Measurements from ENCODE around the gene U2AF1L4. TPM values are rescaled to one million over a fixed set of nuclear protein-coding genes. Genes with fewer than 3 reads are reported as not detected.

U2AF1L4 gene
- total and polyA plus RNA-seq, 10 of the 15 experiments (the other 5 are each of a cell fraction or from before 2014, with no cell fraction given): 7.9 to 21.6 (median 15.1) TPM

DNA sequence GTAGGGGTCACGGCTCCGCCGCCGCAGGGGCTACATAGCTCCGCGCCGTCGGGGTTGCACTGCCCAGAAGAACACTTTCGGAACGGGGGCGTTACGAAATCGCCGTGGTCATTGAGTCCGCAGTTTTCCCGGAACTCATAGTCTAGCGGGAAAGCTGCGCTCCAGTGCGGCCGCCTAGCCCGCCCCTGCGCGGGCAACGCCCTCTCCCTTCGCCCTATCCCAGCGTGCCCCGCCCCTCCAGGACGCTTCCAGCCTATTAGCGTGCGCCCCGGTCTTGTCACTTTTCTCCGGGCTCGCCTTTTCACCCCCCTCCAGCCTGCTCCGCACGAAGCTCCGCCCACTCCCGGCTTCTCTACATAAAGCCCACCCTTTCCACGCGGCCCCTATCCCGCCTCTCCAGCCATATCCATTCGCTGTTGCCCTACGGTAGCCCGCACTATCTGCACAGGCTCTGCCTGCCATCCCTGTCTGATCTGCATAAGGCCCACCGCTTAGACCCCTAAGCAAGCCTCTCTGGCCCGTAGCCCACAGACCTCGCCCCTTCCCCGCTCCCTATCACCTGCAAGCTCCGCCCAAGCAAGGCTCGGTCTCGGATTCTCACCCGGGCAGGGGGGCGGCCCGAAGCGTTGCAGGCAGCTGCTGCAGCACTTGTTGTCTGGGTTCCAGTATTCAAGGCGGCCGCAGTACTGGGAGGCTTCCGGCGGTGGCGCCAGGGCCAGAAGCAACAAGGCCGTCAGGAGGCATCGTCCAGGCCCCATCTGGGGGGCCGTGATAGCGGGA lies 4.6 kb downstream of the U2AF1L4 start:
- Histone ChIP-seq H3K4me3 (peak overlapping the region; percentile 83), H3K9ac (ENCODE audit: control insufficient read depth, insufficient read depth, low read length) (peak overlapping the region; percentile 88), H3K27me3 (replicated peaks in 1 of 2; ENCODE audit: control insufficient read depth in 2 of 2, insufficient read depth in 2 of 2, low read length in 1 of 2) (no peaks in the 10 kb centered on the region), H3K4me1 (ENCODE audit: control insufficient read depth, insufficient read depth, low read length) (peaks cover 26% of the 10 kb centered on the region), H3K36me3 (ENCODE audit: control insufficient read depth in 2 of 2, insufficient read depth in 2 of 2, low read length in 1 of 2) (peaks cover 13 to 24% of the 10 kb centered on the region in 2 experiments; a peak in 3 of 4 replicates), H3K9me3 (replicated peaks; ENCODE audit: control insufficient read depth, insufficient read depth, low read length) (no peaks in the 10 kb centered on the region), H3K4me2 (ENCODE audit: control insufficient read depth, insufficient read depth) (peak overlapping the region; percentile 99), H4K20me1 (ENCODE audit: control insufficient read depth, insufficient read depth) (no peaks in the 10 kb centered on the region), H3K27ac (ENCODE audit: control insufficient read depth, insufficient read depth) (peak overlapping the region; percentile 99), H2AFZ (ENCODE audit: control insufficient read depth, low read depth, low read length) (peak overlapping the region; percentile 76), H3K79me2 (ENCODE audit: control insufficient read depth, insufficient read depth, low read length) (peaks cover 23% of the 10 kb centered on the region)
- POLR2A ChIA-PET: interaction anchor here (0.8 to 7.1 kb wide), 14 partner anchors 8 to 191 kb away, joined by 3 to 91 read pairs (median 4); partner anchors contain the start of genes COX6B1 and LIN37
- WGBS (ENCODE audit: insufficient coverage, insufficient replicate concordance, low lambda C conversion rate, missing lambda C conversion rate): under 1% methylated on average over 63 of the region's 63 CpGs
- RAD21 ChIA-PET (ENCODE audit: unreplicated experiment): interaction anchor here (0.6 to 2.5 kb wide), 10 partner anchors 22 to 198 kb away, joined by 3 to 18 read pairs (median 6); no protein-coding TSS in a partner anchor
- in situ Hi-C loops (cut with MboI) (no loop called here), intact Hi-C loops (cut with micrococcal nuclease; ENCODE audit: unreplicated experiment) (loop anchor here (2.0 kb wide), 2 partner anchors 24 to 48 kb away; no protein-coding TSS in a partner anchor)
- CTCF ChIA-PET: interaction anchor here (0.6 to 1.3 kb wide), 9 partner anchors 13 to 445 kb away, joined by 3 to 8 read pairs (median 3); no protein-coding TSS in a partner anchor
- FAIRE-seq (peak; percentile 96), DNase-seq (ENCODE audit: low read depth, low spot score) (peak; percentile 86), ATAC-seq (peak; percentile 78)
- SMC1A ChIA-PET (ENCODE audit: uncharacterized antibody, unreplicated experiment): interaction anchor here (0.6 to 1.7 kb wide), 7 partner anchors 27 to 255 kb away, joined by 3 to 7 read pairs (median 4); partner anchors contain the start of gene NFKBID
- BruUV-seq (replicated peaks): TSS peak; percentile 66
- 0 out of 2 replicates have a peak, but pooled peaks have one; percentile 20 for TF ChIP-seq TCF3 (IDR thresholded peaks at IDR 0.05; ENCODE audit: borderline replicate concordance, insufficient read depth, low read depth, low read length)
- TF ChIP-seq IKZF2 (IDR thresholded peaks at IDR 0.05): peak in 1 of 2 experiments; percentile 17; a peak in 2 of 4 replicates
- no peak for TF ChIP-seq SPI1 (IDR thresholded peaks at IDR 0.05; ENCODE audit: borderline replicate concordance, insufficient read depth, low read depth, low read length)
- peak; percentile 37; the same call in 1 of the 2 replicates for TF ChIP-seq MTA2 (IDR thresholded peaks at IDR 0.05; ENCODE audit: low read depth)
- TF ChIP-seq RAD21 (IDR thresholded peaks at IDR 0.05; ENCODE audit: insufficient read depth, low read depth, low read length): peak; percentile 7; the same call in 1 of the 2 replicates
- peak; percentile 68 for TF ChIP-seq SMAD5 (IDR thresholded peaks at IDR 0.05; ENCODE audit: low read depth)
- peak; percentile 69 for TF ChIP-seq BACH1 (IDR thresholded peaks at IDR 0.05; ENCODE audit: borderline replicate concordance)
- TF ChIP-seq, protein P1, sequence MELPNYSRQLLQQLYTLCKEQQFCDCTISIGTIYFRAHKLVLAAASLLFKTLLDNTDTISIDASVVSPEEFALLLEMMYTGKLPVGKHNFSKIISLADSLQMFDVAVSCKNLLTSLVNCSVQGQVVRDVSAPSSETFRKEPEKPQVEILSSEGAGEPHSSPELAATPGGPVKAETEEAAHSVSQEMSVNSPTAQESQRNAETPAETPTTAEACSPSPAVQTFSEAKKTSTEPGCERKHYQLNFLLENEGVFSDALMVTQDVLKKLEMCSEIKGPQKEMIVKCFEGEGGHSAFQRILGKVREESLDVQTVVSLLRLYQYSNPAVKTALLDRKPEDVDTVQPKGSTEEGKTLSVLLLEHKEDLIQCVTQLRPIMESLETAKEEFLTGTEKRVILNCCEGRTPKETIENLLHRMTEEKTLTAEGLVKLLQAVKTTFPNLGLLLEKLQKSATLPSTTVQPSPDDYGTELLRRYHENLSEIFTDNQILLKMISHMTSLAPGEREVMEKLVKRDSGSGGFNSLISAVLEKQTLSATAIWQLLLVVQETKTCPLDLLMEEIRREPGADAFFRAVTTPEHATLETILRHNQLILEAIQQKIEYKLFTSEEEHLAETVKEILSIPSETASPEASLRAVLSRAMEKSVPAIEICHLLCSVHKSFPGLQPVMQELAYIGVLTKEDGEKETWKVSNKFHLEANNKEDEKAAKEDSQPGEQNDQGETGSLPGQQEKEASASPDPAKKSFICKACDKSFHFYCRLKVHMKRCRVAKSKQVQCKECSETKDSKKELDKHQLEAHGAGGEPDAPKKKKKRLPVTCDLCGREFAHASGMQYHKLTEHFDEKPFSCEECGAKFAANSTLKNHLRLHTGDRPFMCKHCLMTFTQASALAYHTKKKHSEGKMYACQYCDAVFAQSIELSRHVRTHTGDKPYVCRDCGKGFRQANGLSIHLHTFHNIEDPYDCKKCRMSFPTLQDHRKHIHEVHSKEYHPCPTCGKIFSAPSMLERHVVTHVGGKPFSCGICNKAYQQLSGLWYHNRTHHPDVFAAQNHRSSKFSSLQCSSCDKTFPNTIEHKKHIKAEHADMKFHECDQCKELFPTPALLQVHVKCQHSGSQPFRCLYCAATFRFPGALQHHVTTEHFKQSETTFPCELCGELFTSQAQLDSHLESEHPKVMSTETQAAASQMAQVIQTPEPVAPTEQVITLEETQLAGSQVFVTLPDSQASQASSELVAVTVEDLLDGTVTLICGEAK (IDR thresholded peaks at IDR 0.05; ENCODE audit: borderline replicate concordance): peak; percentile 59; the same call in 1 of the 2 replicates
- TF ChIP-seq NFYB (IDR thresholded peaks at IDR 0.05; ENCODE audit: insufficient read depth, low read depth, low read length): peak; percentile 74; the same call in 1 of the 2 replicates
- TF ChIP-seq CBFB (IDR thresholded peaks at IDR 0.05; ENCODE audit: low read depth): peak; percentile 59; the same call in 1 of the 2 replicates
- TF ChIP-seq RUNX3 (IDR thresholded peaks at IDR 0.05; ENCODE audit: low read length): peak; percentile 37; the same call in 1 of the 2 replicates
- TF ChIP-seq RFX5 (IDR thresholded peaks at IDR 0.05; ENCODE audit: low read depth, low read length): peak; percentile 81
- TF ChIP-seq POLR2AphosphoS5 (IDR thresholded peaks at IDR 0.05; ENCODE audit: low read length): peak; percentile 88
- TF ChIP-seq RBBP5 (conservative IDR thresholded peaks at IDR 0.05): no peak
- TF ChIP-seq LARP7 (IDR thresholded peaks at IDR 0.05): no peak
- peak; percentile 7 for TF ChIP-seq FOS (IDR thresholded peaks at IDR 0.05; ENCODE audit: borderline replicate concordance, extremely low read depth, insufficient read length)
- TF ChIP-seq, protein P2, sequence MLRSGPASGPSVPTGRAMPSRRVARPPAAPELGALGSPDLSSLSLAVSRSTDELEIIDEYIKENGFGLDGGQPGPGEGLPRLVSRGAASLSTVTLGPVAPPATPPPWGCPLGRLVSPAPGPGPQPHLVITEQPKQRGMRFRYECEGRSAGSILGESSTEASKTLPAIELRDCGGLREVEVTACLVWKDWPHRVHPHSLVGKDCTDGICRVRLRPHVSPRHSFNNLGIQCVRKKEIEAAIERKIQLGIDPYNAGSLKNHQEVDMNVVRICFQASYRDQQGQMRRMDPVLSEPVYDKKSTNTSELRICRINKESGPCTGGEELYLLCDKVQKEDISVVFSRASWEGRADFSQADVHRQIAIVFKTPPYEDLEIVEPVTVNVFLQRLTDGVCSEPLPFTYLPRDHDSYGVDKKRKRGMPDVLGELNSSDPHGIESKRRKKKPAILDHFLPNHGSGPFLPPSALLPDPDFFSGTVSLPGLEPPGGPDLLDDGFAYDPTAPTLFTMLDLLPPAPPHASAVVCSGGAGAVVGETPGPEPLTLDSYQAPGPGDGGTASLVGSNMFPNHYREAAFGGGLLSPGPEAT (IDR thresholded peaks at IDR 0.05; ENCODE audit: low read depth): peak; percentile 70
- no peak for TF ChIP-seq NFXL1 (IDR thresholded peaks at IDR 0.05; ENCODE audit: borderline replicate concordance)

Measured in GM12878 (cell line).